HepG2 (cell line): ENCODE results near the gene MICAL3. TPM values are rescaled to one million over a fixed set of nuclear protein-coding genes. Genes with fewer than 3 reads are reported as not detected.

ENCODE experiments used
- ATAC-seq: fragments of 200-7000 bp; cut with Tn5 transposase; 3 replicates; pipeline ENCODE4 v1.9.1; 2020; ENCODE audit warnings: mild to moderate bottlenecking, moderate library complexity
- BruUV-seq: library from RNA; stranded (reverse); fragments of 400-500 nt; replicated peaks from 2 replicates; lab custom pipeline; 2021; lab: Mats Ljungman, UMichigan
- CTCF ChIA-PET: fragments of 300-600 bp; formaldehyde crosslinking; extraction: SDS; loops from one replicate; lab custom pipeline; 2021; ENCODE audit warnings: low total read pairs, inconsistent platforms, low intra/inter-chr PET ratio; lab: Yijun Ruan, JAX
- POLR2A ChIA-PET: fragments of 350-600 bp; sonication (Branson Sonifier 250); formaldehyde crosslinking; loops from one replicate; lab custom pipeline; 2020; ENCODE audit warnings: antibody characterized with exemption, inconsistent platforms; lab: Yijun Ruan, JAX
- DNase-seq: peaks from one replicate; pipeline ENCODE4 v3.0.0-alpha.2; 2015; ENCODE audit warnings: low spot score
- FAIRE-seq: peaks from 3 replicates; lab custom pipeline; 2011; peaks lifted over from hg19 to GRCh38; lab: Jason Lieb, UNC
- H2AFZ ChIP-seq: one replicate; pipeline ENCODE4 v1.6.1; 2011; ENCODE audit warnings: low read length, inconsistent platforms
- H3K27ac ChIP-seq: fragments of 300-600 bp; 3 replicates; pipeline ENCODE4 v1.8.0; 2011; ENCODE audit warnings: mixed run types, mild to moderate bottlenecking, mixed read lengths, low read length, inconsistent platforms; ENCODE audit not compliant: insufficient read depth; ENCODE audit errors: extremely low read length
- H3K27me3 ChIP-seq, 2 experiments: fragments of 200-600 bp in 1 of 2; 2 replicates in 1 of 2; 3 replicates in 1 of 2; pipeline versions ENCODE4 v1.6.0 to v1.8.0; 2011; ENCODE audit warnings: low read length in 2 of 2, mild to moderate bottlenecking in 2 of 2, moderate library complexity in 2 of 2, inconsistent platforms in 1 of 2; ENCODE audit not compliant: insufficient read depth in 2 of 2, control insufficient read depth in 1 of 2
- H3K36me3 ChIP-seq, 2 experiments: fragments of 200-600 bp in 1 of 2; replicated peaks in 1 of 2; 2 replicates in 1 of 2; 3 replicates in 1 of 2; pipeline versions ENCODE4 v1.5.1 to v1.8.0; 2011; ENCODE audit warnings: low read length in 2 of 2, inconsistent platforms in 1 of 2; ENCODE audit not compliant: insufficient read depth in 2 of 2, control insufficient read depth in 1 of 2
- H3K4me1 ChIP-seq: 2 replicates; pipeline ENCODE4 v1.5.1; 2012; ENCODE audit warnings: low read length, inconsistent platforms; ENCODE audit not compliant: insufficient read depth
- H3K4me2 ChIP-seq: 2 replicates; pipeline ENCODE4 v1.6.0; 2011; ENCODE audit warnings: low read depth, low read length, inconsistent platforms
- H3K4me3 ChIP-seq, 3 experiments: fragments of 200-600 bp in 1 of 3; sonication (generic), shearing (Covaris generic) in 1 of 3; replicated peaks in 1 of 3; 2 replicates each; pipeline ENCODE4 v1.5.1; 2011 to 2016; ENCODE audit warnings: low read length in 3 of 3, inconsistent platforms in 2 of 3, low read depth in 2 of 3, mild to moderate bottlenecking in 2 of 3, control low read depth in 1 of 3, mixed read lengths in 1 of 3; ENCODE audit not compliant: insufficient read depth in 1 of 3
- H3K79me2 ChIP-seq: one replicate; pipeline ENCODE4 v1.6.1; 2011; ENCODE audit warnings: low read length, inconsistent platforms; ENCODE audit not compliant: insufficient read depth
- H3K9ac ChIP-seq: 2 replicates; pipeline ENCODE4 v1.6.0; 2011; ENCODE audit warnings: mild to moderate bottlenecking, low read depth, low read length, inconsistent platforms; ENCODE audit not compliant: insufficient read depth
- H3K9me3 ChIP-seq: 2 replicates; pipeline ENCODE4 v1.5.1; 2012; ENCODE audit warnings: mild to moderate bottlenecking, low read length
- H4K20me1 ChIP-seq: 2 replicates; pipeline ENCODE4 v1.6.0; 2011; ENCODE audit warnings: inconsistent platforms, mild to moderate bottlenecking, low read length, moderate library complexity; ENCODE audit not compliant: insufficient read depth
- CBX1 ChIP-seq: IDR thresholded peaks from one replicate; pipeline ENCODE4 v1.6.1; 2016; ENCODE audit warnings: antibody characterized with exemption, low read depth
- CSRNP1 ChIP-seq: sonication (generic); formaldehyde crosslinking; IDR thresholded peaks from 2 replicates; pipeline ENCODE4 v1.8.1; 2023; ENCODE audit warnings: mild to moderate bottlenecking, missing genetic modification reagents
- FOXO4 ChIP-seq: sonication (generic); formaldehyde crosslinking; conservative IDR thresholded peaks from 2 replicates; pipeline ENCODE4 v1.8.1; 2023; ENCODE audit warnings: missing genetic modification reagents
- GMEB2 ChIP-seq: IDR thresholded peaks from 2 replicates; pipeline ENCODE4 v1.6.1; 2016; ENCODE audit warnings: missing biosample characterization, missing genetic modification reagents, low read depth
- KAT2B ChIP-seq: fragments of 150-350 bp; IDR thresholded peaks from 2 replicates; pipeline ENCODE4 v1.6.1; 2014; ENCODE audit warnings: low read depth, low read length, borderline replicate concordance
- KLF12 ChIP-seq: sonication (generic); formaldehyde crosslinking; IDR thresholded peaks from 2 replicates; pipeline ENCODE4 v1.4.0; 2020; ENCODE audit warnings: missing genetic modification reagents, borderline replicate concordance
- POLR2A ChIP-seq, 2 experiments: IDR thresholded peaks; 2 replicates each; pipeline ENCODE4 v1.6.1; 2011; ENCODE audit warnings: low read depth in 2 of 2, low read length in 2 of 2, mild to moderate bottlenecking in 1 of 2, moderate library complexity in 1 of 2; ENCODE audit not compliant: insufficient read depth in 1 of 2
- RELA ChIP-seq: sonication (generic); formaldehyde crosslinking; IDR thresholded peaks from 2 replicates; pipeline ENCODE4 v1.4.0; 2020; ENCODE audit warnings: missing genetic modification reagents
- SRSF1 ChIP-seq: fragments of 200-400 bp; formaldehyde crosslinking; optimal IDR thresholded peaks from 2 replicates; pipeline ENCODE3; 2017; ENCODE audit warnings: mild to moderate bottlenecking, low read depth, low read length, moderate library complexity
- TFDP1 ChIP-seq: IDR thresholded peaks from 2 replicates; pipeline ENCODE4 v1.6.1; 2016; ENCODE audit warnings: missing compliant biosample characterization, missing genetic modification reagents, borderline replicate concordance
- ZBTB46 ChIP-seq: sonication (generic); formaldehyde crosslinking; IDR thresholded peaks from 2 replicates; pipeline ENCODE4 v1.4.0; 2020; ENCODE audit warnings: mild to moderate bottlenecking, missing genetic modification reagents, borderline replicate concordance
- ZNF430 ChIP-seq: sonication (generic); formaldehyde crosslinking; IDR thresholded peaks from 2 replicates; pipeline ENCODE4 v1.9.0; 2021; ENCODE audit warnings: mild to moderate bottlenecking, missing genetic modification reagents
- ZNF44 ChIP-seq: sonication (generic); formaldehyde crosslinking; IDR thresholded peaks from 2 replicates; pipeline ENCODE4 v1.5.1; 2020; ENCODE audit warnings: mild to moderate bottlenecking, missing genetic modification reagents
- ZNF672 ChIP-seq: sonication (generic); formaldehyde crosslinking; IDR thresholded peaks from 2 replicates; pipeline ENCODE4 v1.8.1; 2022; ENCODE audit warnings: missing genetic modification reagents
- ZNF782 ChIP-seq: sonication (generic); formaldehyde crosslinking; IDR thresholded peaks from 2 replicates; pipeline ENCODE4 v1.4.0; 2020; ENCODE audit warnings: missing genetic modification reagents, mild to moderate bottlenecking, borderline replicate concordance
- ZSCAN12 ChIP-seq: sonication (generic); formaldehyde crosslinking; IDR thresholded peaks from 2 replicates; pipeline ENCODE4 v1.9.0; 2021; ENCODE audit warnings: mild to moderate bottlenecking, missing genetic modification reagents
- WGBS: methylation state at CpG from one replicate; pipeline ENCODE4 v1.1.6; 2017; ENCODE audit warnings: low lambda C conversion rate; 5-methylcytosine and 5-hydroxymethylcytosine counted together
- in situ Hi-C: cut with HindIII; loops from 2 replicates; pipeline ENCODE4 v1.10.0; 2017; ENCODE audit warnings: low pct_unique_long_range_greater_than_20kb; ENCODE audit not compliant: extremely low pct_ligation_motif_present
- intact Hi-C: fragments of 100-400 bp; cut with micrococcal nuclease; formaldehyde crosslinking; loops from one replicate; pipeline ENCODE4 v1.10.0; 2022; ENCODE audit not compliant: unreplicated experiment
- polyA plus RNA-seq, 8 experiments: library from polyadenylated mRNA; depleted of rRNA in 3 of 8; stranded (reverse) in 7 of 8; unstranded in 1 of 8; fragments of >200 nt; fragmentation: Illumina TruSeq in 4 of 8; extraction: Trizol in 4 of 8; gene quantifications; 2 replicates each; pipeline versions ENCODE4 v1.2.1 to v1.2.3, GENCODE V29; 2011 to 2016; ENCODE audit warnings: low read depth in 4 of 8, missing spikeins in 1 of 8, mixed read lengths in 1 of 8; ENCODE audit not compliant: insufficient read depth in 1 of 8
- total RNA-seq, 5 experiments: library from RNA; depleted of rRNA; stranded (reverse); fragments of >200 nt; fragmentation: Illumina TruSeq; extraction: Trizol; gene quantifications; 2 replicates each; pipeline ENCODE4 v1.2.3, GENCODE V29; 2016; ENCODE audit warnings: low read depth in 1 of 5
- TF ChIP-seq, protein P1 (sequence below): sonication (generic); formaldehyde crosslinking; IDR thresholded peaks from 2 replicates; pipeline ENCODE4 v1.5.0; 2020; ENCODE audit warnings: mild to moderate bottlenecking, low read depth, missing genetic modification reagents, borderline replicate concordance

Gene MICAL3
- total and polyA plus RNA-seq, 2 of the 13 experiments (the other 11 are each of a cell fraction or from before 2014, with no cell fraction given), result 5.3 to 12.5 TPM

DNA sequence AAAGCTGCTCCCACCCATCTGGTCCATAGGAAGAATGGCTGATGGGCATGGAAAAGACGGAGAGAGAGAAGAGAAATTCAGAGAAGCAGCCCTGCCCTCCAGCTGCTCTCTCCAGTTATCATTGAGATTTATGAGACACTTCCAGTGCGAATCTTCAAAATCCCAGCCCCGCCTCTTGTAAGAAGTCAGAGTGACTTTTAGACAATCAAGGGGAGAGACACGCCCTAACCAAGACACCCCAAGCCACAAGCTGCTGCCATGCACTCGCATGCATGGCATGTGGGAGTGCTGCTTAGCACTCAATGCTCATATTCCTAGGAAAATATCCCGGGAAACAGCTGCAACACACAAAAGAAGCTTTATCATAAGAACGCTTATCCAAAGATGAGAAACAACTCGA is 139.5 kb downstream of the MICAL3 start:
- H3K27me3 ChIP-seq, result no peaks in the 10 kb centered on the region
- H3K9me3 ChIP-seq, result no peaks in the 10 kb centered on the region
- BruUV-seq, result no TSS peak
- ChIA-PET POLR2A (no interaction called here), CTCF (no interaction called here)
- ATAC-seq (no peak), FAIRE-seq (no peak), DNase-seq (no peak)
- H2AFZ ChIP-seq, result no peak overlapping the region
- 84% methylated on average over 8 of the region's 8 CpGs for WGBS
- peaks cover 15 to 68% of the 10 kb centered on the region in 2 experiments for H3K36me3 ChIP-seq
- H3K27ac ChIP-seq, result no peak overlapping the region
- no peaks in the 10 kb centered on the region for H3K79me2 ChIP-seq
- H3K4me2 ChIP-seq, result no peak overlapping the region
- H3K9ac ChIP-seq, result no peak overlapping the region
- no peaks in the 10 kb centered on the region for H4K20me1 ChIP-seq
- in situ Hi-C loops (no loop called here), intact Hi-C loops (no loop called here)
- no peaks in the 10 kb centered on the region for H3K4me1 ChIP-seq
- H3K4me3 ChIP-seq, result no peak overlapping the region
- TF ChIP-seq, protein P1, sequence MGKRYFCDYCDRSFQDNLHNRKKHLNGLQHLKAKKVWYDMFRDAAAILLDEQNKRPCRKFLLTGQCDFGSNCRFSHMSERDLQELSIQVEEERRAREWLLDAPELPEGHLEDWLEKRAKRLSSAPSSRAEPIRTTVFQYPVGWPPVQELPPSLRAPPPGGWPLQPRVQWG (CRISPR knock-in tag), result no peak
- no peak for TF ChIP-seq POLR2A (IDR thresholded peaks at IDR 0.05; ENCODE audit: insufficient read depth in 1 of 2, low read depth in 2 of 2, low read length in 2 of 2)
- TF ChIP-seq ZNF782 (CRISPR knock-in tag), result no peak
- no peak for TF ChIP-seq GMEB2 (CRISPR knock-in tag)
- no peak for TF ChIP-seq ZNF672 (CRISPR knock-in tag)
- TF ChIP-seq ZBTB46 (CRISPR knock-in tag), result no peak
- TF ChIP-seq CBX1, result no peak
- no peak for TF ChIP-seq KAT2B
- TF ChIP-seq RELA (CRISPR knock-in tag), result no peak
- TF ChIP-seq KLF12 (CRISPR knock-in tag), result no peak
- no peak for TF ChIP-seq CSRNP1 (CRISPR knock-in tag)
- TF ChIP-seq ZNF430 (CRISPR knock-in tag), result no peak
- no peak for TF ChIP-seq ZNF44 (CRISPR knock-in tag)
- TF ChIP-seq SRSF1, result no peak
- no peak for TF ChIP-seq FOXO4 (CRISPR knock-in tag)
- TF ChIP-seq TFDP1, result no peak
- no peak for TF ChIP-seq ZSCAN12
